ENCODE measurements around the gene FAM13B. TPM values are rescaled to one million over a fixed set of nuclear protein-coding genes. Genes with fewer than 3 reads are reported as not detected.

The FAM13B gene
- total RNA-seq, 2 donors from 2014 or later, result 15.4 to 17.5 TPM

GRCh38 chr5:137932800-137933199 lies 100.1 kb downstream of the FAM13B start:
- Histone ChIP-seq H3K9me3 (no peaks in the 10 kb centered on the region), H3K4me3 (no peak overlapping the region), H3K36me3 (no peaks in the 10 kb centered on the region), H3K4me1 (no peaks in the 10 kb centered on the region), H3K27ac (no peak overlapping the region), H3K27me3 (no peaks in the 10 kb centered on the region), H3K9ac (ENCODE audit: low read depth in 2 of 2, low read length in 2 of 2) (no peak overlapping the region)
- intact Hi-C loops (cut with DNase I), result no loop called here
- no peak for DNase-seq
- no peak for TF ChIP-seq CTCF (IDR thresholded peaks at IDR 0.05)

- no peaks in the 10 kb centered on the region for H3K4me1 ChIP-seq
- no peak for DNase-seq
- no peaks in the 10 kb centered on the region for H3K36me3 ChIP-seq
- intact Hi-C loops (cut with DNase I), result no loop called here
- H3K9ac ChIP-seq (ENCODE audit: low read depth in 2 of 2, low read length in 2 of 2), result no peak overlapping the region
- H3K9me3 ChIP-seq, result no peaks in the 10 kb centered on the region
- H3K27me3 ChIP-seq, result no peaks in the 10 kb centered on the region
- H3K4me3 ChIP-seq, result no peak overlapping the region
- no peak for TF ChIP-seq CTCF (IDR thresholded peaks at IDR 0.05)
- no peak overlapping the region for H3K27ac ChIP-seq
Observed at GRCh38 chr5:137923856-137924255, 109.0 kb downstream of the FAM13B start.

GRCh38 chr5:137921931-137922330 lies 110.9 kb downstream of the FAM13B start:
- Histone ChIP-seq H3K4me3 (no peak overlapping the region), H3K27ac (no peak overlapping the region), H3K36me3 (no peaks in the 10 kb centered on the region), H3K27me3 (no peaks in the 10 kb centered on the region), H3K9ac (ENCODE audit: low read depth in 2 of 2, low read length in 2 of 2) (no peak overlapping the region), H3K4me1 (no peaks in the 10 kb centered on the region), H3K9me3 (no peaks in the 10 kb centered on the region)
- DNase-seq, result no peak
- TF ChIP-seq CTCF (IDR thresholded peaks at IDR 0.05), result no peak
- intact Hi-C loops (cut with DNase I), result no loop called here

- H3K27me3 ChIP-seq, result no peaks in the 10 kb centered on the region
- no peaks in the 10 kb centered on the region for H3K4me1 ChIP-seq
- H3K9ac ChIP-seq (ENCODE audit: low read depth in 2 of 2, low read length in 2 of 2), result no peak overlapping the region
- no peak for DNase-seq
- TF ChIP-seq CTCF (IDR thresholded peaks at IDR 0.05), result no peak
- intact Hi-C loops (cut with DNase I), result no loop called here
- H3K27ac ChIP-seq, result no peak overlapping the region
- no peaks in the 10 kb centered on the region for H3K9me3 ChIP-seq
- no peak overlapping the region for H3K4me3 ChIP-seq
- no peaks in the 10 kb centered on the region for H3K36me3 ChIP-seq
Observed at GRCh38 chr5:137916923-137917322, 116.0 kb downstream of the FAM13B start.

- Histone ChIP-seq H3K27ac (no peak overlapping the region), H3K9ac (ENCODE audit: low read depth in 2 of 2, low read length in 2 of 2) (no peak overlapping the region), H3K4me3 (no peak overlapping the region), H3K36me3 (no peaks in the 10 kb centered on the region), H3K9me3 (no peaks in the 10 kb centered on the region), H3K27me3 (no peaks in the 10 kb centered on the region), H3K4me1 (no peaks in the 10 kb centered on the region)
- no peak for DNase-seq
- no peak for TF ChIP-seq CTCF (IDR thresholded peaks at IDR 0.05)
- intact Hi-C loops (cut with DNase I), result no loop called here
Observed at GRCh38 chr5:137914758-137915157, 118.1 kb downstream of the FAM13B start.

Data from colonic mucosa (tissue), 4 donors.